ENCODE measurements around the gene ASIC1. TPM values are rescaled to one million over a fixed set of nuclear protein-coding genes. Genes with fewer than 3 reads are reported as not detected.
"Not testable (repeated sequence)": the region's sequence is repeated elsewhere in the genome, so short reads cannot be mapped to it uniquely, and the experiment has no call there.

ASIC1 gene
- 4.1 TPM for total RNA-seq

DNA sequence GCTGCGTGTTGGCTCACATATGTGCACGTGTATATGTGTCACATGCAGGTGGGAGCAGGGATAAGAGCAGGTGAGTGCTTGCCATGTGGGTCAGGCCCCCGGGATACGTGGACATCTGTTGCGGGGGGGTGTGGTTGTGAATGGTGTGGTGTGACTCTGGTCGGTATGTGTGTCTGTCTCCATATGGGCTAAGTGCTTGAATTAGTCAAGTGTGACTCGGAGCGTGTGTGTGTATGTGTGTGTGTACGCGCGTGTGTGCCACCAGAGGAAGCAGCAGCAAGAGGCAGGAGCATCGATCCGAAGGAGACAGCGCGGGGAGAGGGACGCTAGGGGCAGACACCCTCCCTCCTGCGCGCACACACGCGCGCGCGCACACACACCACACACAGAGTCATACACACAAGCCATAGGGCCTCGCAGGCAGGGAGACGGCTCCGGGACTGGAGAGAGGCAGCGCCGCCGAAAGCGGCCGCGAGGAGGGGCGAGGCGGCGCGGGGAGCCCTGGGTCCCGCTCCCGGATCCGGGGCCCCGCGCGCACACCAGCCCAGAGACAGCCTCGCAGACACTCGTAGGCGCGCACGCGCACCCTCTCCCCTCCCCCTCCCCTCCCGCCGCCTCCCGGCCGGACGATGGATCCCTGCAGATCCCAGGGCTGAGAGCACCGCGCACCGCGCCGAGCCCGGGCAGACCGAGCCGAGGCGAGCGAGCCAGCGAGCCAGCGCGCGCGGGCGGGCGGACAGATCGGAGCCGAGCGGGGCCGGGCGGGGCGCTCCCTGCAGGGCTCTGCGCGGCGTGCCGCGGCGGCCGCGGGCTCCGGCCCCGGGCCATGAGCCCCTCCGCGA, at the start of gene ASIC1:
ASIC1 (plus strand) TSS at position 597 of the 842 bp plus-strand sequence. CDS start 1,171 bp downstream, outside the sequence.
- DNase-seq: peak; percentile 81

DNA sequence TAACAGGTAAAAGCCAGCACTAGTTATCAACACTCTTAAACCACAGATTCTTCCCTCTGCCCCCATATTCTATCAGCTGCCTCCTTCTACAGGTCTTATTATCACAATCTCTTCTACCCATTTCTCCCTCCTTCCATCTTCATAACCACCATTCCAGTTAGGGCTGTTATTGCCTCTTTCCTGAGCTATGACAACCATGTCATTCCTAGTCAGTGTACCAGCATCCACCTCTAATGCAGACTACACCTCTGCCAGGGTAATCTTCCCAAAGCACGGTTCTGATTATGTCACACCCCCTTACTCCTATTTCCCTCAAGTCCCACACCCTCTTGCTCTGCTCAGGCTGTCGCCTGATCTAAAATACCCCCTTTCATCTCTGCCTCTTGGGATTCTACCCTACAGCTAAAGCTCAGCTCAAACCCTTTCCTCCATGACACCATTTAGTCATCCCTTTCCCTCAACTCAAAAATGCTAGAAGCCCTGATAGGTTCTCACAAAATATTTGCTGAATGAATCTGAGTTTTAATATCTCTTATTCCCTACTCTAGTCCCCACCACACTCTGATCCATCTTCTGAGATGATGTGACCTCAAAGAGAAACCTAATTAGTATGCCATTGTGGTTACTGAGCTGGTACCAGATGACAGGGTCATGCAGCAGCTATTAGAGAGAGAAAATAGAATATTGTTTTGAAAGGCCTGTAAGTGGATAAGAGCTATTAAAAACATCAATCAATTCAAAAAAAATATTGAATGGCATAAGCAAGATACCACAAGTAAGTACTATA, 43.8 kb upstream of the ASIC1 start:
- no peak for DNase-seq

DNA sequence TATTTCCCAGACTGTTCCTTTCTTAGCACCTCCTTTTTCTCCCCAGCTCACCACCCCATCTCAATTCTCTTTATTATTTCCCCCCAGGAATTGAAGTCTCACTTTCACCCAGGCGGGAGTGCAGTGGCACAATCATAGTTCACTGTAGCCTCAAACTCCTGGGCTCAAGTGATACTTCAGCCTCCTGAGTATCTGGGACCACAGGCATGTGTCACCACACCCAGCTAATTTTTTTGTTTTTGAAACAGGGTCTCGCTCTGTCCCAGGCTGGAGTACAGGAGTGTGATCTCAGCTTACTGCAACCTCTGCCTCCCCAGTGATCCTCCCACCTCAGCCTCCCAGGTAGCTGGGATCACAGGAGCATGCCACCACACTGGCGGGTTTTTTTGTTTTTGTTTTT, 43.1 kb upstream of the ASIC1 start:
- DNase-seq: no peak

DNA sequence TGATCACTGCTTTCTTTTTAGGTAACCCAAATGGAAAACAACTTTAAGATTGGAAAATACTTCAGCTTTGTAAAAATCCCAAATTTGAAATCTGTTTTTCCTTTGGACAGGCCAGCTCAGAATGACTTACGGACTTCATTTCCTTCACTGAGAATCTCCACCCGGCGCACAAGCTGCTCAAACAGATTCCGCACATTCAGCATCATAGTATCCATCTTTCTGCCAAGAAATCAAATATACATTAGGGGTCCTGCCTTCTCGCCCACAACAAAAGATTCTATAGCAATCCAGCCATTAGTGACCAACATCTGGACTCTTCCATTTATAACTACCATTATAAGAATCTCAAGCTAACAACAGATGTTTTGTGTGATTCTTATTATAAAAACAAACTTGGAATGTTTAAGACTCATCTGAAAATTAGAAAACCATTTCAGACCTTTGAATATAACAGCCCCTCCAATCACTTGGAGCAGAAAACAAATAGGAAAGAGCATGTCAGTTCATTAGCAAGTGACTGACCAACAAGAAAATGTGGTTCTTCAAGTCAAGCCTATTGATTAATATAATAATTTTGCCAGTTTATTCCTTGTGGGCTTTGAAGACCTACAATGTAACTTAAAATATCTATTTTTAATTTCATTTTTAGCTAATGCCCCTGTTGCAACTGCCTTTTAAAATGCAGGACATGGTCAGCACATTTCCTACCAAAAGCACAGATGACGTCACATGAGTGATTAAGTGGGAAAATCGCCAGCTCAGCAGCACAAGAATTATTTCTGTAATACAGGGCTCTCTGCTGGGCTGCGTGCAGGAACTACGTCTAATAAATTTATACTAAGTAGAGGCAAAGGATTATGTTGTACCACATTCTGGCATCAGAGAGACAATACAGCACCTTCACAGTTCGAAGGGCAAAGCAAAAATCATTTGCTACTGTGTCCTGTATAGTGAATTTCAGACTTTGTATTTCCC, 40.6 kb upstream of the ASIC1 start:
- peak; percentile 69 for DNase-seq

DNA sequence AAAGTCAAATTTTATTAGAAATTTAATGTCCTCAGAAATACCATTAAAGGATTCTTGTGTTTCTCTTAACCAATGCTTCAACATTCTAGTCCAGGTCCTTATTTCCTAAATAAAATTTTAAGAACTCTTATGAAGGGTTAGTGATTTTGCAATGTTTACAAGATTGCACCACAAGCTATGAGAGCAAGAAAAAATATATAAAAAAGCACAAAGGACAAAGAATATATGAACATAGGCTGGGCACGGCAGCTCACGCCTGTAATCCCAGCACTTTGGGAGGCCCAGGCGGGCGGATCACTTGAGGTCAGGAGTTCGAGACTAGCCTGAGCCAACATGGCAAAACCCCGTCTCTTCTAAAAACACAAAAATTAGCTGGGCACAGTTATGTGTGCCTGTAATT, 39.8 kb upstream of the ASIC1 start:
- no peak for DNase-seq

DNA sequence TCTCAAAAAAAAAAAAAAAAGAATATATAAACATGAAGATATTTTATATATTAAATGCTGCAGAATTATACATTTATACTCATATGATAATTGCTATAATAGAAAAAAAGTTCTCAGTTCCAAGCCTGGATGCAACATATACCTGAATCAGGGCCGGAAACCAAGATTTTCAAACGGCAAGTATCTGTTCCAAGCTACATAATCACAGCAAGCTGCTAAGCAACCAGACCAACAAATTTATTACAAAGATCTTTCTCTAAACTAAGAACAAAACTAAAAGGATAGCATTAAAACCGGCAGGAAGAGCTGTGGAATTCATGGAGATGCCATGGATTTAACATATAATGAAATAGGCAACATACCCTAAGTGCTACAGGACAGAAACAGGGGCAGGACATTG, 39.2 kb upstream of the ASIC1 start:
- DNase-seq: no peak

DNA sequence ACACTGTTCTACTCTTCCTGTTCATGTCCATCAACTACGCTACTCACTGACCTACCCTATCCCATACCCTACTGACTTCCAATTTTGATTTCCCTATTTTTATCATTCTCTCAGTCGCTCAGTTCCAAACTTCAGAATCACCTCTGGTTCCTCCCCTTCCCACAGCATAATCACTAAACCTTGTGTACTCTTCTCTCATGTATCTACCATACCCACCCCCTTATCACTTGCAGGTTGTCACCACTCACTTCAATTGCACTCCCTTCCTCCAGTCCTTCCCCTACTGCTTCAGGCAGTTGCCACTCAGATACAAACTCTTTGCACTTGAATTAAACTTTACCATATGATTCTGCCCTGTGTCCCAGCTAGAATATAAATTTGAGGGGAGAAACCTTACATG, 38.4 kb upstream of the ASIC1 start:
- no peak for DNase-seq

DNA sequence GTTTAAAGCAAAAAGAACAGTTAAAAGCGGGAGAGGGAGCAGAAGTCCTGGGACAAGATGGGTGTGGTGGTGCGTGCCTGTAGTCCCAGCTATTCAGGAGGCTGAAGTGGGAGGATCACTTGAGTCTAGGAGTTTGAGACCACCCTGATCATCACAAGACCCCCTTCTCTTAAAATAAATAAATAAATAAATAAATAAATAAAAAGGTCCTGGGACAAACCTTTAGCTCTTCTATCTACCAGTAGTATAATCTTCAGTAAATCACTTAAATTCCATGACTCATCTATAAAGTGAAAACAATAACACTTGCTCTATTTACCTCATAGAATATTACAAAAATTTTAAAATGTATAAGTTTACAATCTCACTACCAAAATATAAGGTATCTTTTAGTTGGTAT, 37.9 kb upstream of the ASIC1 start:
- no peak for DNase-seq

DNA sequence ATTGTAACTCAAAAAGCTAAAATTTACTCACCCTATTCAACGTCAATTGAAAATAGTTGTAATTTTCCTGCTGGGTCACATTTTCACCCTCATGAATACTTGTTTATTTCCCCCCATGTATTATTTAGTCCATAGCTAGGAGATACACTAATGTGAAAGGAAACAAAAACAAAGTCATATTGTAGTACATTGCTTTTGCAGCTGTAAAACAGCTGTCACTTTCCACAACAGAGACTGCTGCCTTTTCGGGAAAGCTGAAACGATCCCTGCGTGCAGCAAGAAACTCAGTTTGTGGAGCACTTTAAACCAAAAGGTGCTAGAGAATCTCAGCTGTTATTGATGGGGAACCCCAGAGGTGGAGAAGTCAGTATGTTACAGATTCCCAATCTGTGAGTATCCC, 36.4 kb upstream of the ASIC1 start:
- DNase-seq: peak; percentile 46

DNA sequence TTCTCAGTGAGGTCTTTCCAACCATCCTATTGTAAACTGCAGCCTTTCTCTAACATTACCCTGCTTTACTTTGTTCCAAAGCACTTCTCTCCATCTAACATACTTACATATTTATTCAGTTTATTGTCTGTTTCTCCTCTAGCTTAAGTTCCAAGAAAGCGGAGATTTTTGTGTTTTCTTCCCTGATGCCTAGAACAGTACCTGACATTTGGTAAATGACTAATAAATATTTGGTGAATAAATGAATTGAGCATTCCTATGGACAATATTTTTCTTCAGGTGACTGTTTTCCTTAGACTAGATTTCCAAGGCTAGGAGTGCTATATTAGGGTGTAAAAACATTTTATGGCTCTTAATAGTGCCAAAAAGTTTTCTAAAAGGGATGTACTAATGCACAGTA, 34.5 kb upstream of the ASIC1 start:
- DNase-seq: no peak

DNA sequence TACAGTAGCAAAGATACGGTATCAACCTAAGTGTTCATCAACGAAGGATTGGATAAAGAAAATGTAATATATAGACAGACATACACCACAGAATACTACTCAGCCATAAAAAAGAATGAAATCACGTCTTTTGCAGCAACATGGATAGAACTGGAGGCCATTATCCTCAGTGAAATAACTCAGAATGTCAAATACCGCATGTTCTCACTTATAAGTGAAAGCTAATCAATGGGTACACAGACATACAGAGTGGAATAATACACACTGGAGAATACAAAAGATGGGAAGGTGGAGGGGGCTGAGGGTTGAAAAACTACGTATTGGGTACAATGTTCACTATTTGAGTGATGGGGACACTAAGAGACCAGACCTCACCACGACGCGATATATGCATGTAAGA, 33.2 kb upstream of the ASIC1 start:
- DNase-seq: no peak

DNA sequence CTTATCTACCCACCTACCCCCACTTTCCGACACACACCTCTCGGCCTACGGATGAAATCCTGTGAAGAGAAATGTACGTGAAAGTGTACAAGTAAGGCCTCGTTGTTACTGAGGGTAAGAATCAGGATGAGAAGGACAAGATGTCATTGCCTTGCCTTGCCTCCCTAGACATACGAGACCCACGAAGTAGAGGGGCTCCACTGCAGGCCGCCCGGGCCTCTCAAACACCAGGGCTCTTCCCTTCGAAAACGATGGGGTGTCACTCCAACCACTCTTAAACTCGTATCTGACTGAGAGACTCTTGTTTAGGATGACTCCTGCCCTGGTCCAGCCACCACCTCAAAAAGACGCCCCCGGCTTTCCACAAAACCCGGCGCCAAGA, 32.6 kb upstream of the ASIC1 start:
- peak; percentile 28 for DNase-seq

DNA sequence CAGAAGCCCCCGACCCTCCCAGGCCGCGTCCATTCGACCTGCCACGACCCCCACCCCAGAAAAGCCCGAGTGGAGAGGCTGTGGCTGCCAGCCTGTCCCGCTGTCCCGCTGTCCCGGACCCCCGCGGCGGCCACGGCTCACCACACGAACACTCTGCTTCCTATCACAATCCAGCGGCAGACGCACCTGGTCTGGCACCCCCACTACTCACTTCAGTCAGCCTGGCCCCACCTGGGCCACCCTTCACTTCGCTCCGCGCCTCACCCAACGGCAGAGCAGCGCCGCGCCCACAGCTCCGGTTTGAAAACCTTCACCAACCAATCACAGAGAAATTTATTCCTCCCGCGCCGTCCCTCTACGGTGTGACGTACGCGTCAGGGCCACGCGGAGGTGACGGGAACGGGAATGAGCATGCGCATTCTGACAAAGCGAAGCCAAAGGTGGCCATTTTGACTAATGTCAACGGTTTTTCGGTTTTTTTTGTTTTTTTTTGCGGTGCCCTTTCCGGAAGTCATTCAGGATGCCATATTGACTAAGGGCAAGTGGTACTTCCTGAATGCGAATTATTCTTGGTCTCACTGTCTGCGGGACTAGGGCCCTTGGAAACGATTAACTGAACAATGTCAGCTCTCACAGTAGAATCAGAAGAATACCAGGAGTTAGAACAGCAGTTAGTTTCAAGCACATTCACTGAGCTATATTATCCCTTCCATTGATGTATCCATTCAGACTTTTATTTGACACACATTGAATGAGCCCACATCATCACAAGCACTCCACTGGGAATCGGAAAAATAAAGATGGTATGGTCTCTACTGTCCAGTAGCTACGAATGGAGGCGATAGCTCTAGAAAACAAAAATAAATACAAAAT, 32.0 kb upstream of the ASIC1 start, which contains the start of gene RACGAP1:
RACGAP1 (minus strand) TSS at position 308 of the 873 bp plus-strand sequence. CDS start 8,779 bp downstream, outside the sequence.
- DNase-seq: peak; percentile 100

DNA sequence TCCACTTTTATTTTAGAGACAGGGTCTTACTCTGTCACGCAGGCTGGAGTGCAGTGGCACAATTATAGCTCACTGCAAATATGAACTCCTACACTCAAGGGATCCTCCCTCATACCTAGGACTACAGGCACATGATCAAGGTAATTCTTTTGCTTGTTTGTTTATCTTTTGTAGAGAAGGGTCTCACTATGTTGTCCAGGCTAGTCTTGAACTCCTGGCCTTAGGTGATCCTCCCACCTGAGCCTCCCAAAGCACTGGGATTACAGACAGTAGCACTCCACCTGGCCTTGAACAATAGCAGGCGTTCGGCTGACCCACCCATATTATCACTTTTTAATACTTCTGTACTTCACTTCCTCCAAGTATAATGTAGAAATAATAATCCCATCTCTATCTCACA, 30.7 kb upstream of the ASIC1 start:
- no peak for DNase-seq

DNA sequence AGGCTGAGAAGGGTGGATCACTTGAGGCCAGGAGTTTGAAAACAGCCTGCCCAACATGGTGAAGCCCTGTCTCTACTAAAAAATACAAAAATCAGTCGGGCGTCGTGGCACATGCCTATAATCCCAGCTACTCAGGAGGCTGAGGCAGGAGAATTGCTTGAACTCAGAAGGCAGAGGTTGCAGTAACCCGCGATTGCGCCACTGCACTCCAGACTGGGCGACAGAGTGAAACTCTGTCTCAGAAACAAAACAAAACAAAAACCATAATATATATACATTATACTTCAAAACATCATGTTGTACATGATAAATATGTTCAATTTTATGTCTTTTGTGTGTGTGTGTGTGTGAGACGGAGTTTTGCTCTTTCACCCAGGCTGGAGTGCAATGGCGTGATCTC, 26.9 kb upstream of the ASIC1 start:
- not testable (repeated sequence) for DNase-seq

DNA sequence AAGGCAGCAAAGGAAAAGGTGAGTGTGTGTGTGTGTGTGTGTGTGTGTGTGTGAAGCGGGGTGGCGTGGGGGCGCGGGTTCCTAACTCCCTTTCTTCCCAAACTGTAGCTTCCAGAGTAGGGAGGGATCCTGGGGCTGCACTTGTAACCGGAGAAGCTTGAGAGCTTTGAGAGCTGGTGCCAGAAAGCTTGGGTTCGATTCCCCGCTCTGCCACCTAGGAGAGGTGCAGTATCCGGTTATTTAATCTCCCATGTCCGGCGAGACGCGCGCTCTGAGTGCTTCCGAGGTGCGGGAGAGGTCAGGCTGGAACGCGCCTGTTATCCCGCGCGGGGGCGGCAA, 24.9 kb upstream of the ASIC1 start:
- no peak for DNase-seq

DNA sequence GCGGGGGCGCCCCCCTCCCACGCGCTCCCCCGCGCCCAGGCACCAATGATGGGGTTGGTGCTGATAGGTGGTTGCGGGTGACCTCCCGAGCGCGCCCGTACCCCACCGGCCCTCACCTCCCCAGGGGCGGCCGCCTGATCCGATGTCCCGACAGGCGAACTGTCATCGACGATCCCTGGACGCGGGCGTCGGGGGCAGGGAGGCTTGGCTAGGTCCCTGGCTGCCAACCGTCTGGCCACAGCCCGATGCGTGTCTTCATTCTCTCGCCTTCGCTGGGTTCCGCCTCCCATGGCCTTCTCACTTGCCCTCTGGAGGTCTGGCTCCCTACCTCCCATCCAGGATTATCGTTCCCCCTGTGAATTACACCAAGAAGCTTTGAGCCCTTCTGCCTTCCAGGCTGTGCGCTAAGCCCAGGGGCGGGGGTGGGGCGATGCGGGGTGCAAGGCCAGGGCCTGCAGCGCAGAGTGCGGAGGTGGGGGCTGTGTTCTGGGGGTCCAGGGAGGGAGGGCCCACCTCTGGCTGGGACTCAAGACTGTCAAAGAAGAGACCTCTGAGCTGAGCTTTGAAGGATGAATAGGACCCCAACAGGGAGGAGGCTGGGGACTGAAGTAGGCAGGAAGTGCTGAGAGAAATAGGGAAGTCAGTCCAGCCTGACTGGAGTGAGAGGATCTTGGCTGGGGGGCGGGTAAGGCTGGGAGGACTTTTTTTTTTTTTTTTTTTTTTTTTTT, 24.4 kb upstream of the ASIC1 start:
- DNase-seq: no peak

DNA sequence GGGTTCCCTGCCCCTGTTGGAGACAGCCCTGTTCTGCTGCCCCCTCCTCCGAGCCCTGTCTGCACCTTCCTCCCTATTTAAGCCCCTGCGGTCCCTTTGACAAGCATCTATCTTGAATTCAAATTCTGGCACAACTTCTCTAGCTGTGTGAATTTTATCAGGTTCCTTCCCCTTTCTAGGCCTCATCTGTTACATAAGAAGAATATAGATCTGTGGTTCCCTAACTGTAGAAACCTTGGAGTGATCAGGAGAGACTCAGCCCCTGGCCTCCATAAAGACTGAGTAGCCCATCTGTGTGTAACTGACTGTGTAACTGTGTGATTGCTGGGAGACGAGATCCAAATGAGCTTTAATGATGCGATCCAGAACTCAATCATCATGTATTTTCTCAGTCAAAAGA, 19.1 kb upstream of the ASIC1 start:
- DNase-seq: no peak

DNA sequence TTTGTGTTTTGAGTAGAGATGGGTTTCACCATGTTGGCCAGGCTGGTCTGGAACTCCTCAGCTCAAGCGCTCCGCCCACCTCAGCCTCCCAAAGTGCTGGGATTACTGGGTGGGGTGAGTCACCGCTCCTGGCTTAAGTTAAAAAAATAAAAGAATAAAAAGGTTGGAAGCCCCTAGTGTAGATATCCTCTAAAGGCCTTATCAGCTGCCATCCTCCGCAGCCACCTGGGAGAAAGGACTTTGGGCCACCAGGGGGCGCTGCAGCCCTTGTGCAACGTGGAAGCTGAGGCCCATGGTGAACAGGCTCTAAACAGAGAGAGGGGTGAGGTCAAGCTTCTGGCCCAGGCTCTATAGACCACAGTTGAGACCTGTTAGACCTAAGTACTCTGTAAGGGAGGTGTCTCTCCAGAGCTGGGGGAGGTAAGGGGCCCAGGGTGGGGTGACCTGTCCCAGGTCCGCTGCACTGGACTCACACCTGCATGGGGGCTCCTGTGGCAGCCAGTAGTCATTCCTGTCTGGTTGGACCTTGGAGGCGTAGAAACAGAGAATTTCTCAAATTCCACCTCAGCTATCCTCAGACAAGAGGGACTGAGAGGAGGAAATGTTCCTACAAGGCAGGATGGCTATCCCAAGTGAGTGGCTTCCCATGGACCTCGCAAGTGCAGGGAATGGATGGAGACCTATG, 18.1 kb upstream of the ASIC1 start:
- DNase-seq: peak; percentile 88

DNA sequence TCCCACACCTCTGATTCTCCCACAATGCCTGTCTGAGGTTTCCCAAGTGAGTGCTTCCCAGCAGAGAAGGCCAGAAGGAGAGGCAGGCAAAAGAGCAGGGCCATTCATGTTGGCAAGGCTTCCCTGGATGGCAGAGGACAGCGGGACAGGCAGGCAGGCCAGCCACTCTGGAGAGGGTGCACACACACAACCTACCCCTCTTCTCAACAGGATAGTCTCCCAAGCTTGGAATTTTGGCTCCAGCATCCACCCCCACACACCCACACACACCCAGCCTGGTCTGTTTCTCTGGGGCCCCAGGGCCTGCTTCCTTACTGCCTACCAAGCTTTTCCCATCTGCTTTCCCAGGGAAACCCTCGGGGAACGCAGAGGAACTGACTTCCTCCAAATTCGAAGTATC, 16.7 kb upstream of the ASIC1 start:
- no peak for DNase-seq
